HG02943 (cell line): ENCODE data around the gene RNF11.

Source experiments
- ATAC-seq: cut with Tn5 transposase; IDR thresholded peaks from one replicate; pipeline ENCODE4 v1.9.1; 2021; ENCODE audit warnings: mild to moderate bottlenecking, low read depth, moderate library complexity; ENCODE audit not compliant: unreplicated experiment

RNF11 gene

DNA sequence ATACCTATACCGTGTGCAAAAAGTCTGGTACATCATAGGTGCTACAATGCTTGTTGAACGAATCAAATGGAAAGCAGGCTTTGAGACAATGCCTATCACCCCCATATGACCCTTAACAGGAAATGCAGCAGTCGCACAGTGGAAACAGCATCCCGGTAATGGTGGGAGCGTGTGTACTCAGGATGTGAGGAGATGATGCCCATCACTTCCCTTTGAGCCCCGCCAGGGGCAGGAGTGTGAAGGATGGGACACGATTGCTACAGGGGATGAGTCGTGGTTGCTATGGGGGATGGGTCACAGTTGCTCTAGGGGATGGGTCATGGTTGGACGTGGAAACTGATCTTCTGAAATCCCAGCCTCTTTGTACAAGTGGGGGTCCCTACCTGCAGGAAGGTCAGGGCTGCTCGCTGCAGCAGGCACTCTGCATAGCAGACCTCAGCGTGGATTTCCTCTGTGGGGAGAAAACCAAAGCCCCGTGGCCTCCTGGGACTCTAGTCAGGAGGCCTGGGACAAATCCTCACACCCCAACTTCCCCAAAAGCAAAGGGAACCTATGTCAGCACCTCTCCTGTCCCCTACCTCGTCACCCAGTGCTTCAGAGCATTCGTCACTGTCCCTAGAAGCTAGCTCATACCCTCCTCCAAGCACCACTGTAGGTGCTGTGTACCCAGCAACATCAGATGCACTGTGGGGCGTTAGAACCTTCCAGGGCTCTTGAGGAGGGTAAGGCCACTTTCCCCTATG, 75.0 kb downstream of the RNF11 start:
- no peak for ATAC-seq

- no peak for ATAC-seq
Measured at GRCh38 chr1:51311826-51312225, 75.8 kb downstream of the RNF11 start.

- ATAC-seq = no peak
Measured at GRCh38 chr1:51312718-51313117, 76.6 kb downstream of the RNF11 start.

DNA sequence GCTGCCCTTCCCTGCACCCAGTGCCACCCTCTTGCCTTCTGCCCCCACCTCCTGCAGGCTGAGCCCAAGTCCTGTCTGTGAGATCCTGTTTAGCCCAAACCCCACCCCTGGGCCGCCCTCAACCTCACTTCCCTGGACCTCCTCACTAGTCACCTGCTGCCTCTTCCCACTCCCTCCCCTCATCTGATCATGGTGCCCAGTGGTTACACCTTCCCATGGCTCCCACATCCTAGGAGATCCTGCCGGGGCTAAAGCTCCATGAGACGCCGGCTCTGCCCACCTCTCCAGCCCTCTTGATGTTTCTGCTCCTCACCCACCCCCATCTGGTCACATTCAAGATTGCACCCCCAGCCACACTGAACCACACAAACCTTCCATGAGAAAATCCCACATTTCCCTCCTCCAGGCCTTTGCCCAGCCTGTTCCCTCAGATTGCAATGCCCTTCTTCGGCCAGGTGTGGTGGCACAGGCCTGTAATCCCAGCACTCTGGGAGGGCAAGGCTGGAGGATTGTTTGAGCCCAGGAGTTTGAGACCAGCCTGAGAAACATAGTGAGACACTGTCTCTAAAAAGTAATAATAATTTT, 77.3 kb downstream of the RNF11 start:
- ATAC-seq = no peak

DNA sequence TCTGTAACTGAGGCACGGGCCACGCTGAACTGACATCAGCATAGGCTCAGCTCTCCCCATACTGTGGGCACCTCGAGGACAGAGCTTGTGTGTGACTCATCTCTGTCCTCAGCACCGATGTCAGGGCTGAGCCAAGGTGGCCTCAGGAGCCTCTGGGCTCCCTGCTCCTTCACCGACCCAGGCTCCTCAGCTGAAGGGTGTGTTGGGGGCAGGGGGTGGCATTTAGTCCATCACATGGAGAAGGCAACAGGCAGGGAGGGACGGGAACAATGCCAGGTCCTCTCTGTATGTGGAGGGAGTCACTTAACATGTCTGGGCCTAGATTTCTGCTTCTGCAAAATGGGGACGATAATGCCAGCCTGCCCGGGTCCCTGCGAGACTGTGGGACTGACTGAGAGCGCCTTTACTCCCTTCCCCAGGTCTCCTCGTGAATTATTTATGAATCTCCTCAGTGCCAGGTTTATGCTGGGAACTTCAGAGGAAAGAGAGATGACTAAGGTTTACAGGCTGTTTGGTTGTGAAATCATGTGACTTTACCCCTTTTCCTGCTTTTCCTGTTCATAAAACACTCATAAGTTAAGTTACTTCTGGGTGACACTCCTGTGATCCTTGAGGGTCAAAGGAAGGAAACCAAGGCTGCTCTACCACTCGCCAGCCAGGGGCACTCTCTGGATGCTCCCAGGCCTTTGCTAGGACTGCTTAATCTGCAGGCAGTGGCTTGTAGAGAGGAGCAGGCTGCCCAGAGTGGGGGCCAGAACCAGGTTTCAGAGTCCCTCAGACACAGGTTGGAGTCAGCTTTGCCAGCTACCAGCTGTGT, 78.1 kb downstream of the RNF11 start:
- no peak for ATAC-seq

GRCh38 chr1:51314974-51315373, 78.9 kb downstream of the RNF11 start:
- no peak for ATAC-seq

DNA sequence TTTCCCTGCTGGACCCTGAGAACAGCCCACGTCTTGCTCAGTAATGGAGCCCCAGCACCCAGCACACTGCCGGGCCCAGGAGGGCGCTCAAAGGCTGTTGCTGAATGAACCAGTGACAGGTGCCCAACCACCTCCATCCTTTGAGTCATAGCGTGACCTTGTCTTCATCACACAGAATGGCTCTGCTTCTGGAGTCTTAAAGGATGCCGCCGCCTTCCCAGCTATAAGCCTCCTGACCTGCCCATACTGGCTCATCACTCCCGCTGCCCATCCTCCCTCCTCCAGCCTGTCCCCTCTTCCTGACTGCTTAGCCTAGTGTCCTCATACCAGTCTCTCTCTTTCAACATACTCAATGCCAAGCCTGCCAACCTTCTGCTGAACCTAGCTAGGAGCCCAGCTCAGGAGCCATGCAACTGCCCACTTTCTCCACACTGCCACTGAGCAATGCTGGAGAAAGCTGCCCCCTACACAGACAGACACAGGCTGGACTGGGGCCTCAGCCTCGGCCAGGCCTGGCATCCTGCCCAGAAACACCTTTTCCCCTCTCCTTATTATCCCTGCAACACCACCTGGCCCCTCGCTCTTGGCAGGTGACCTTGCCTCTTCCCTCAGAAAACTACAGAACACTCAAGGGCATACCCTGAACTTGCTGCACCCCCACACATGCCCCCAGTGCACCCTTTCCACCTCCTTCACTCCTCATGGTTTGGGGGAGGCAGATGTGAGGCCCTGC, 80.2 kb downstream of the RNF11 start:
- ATAC-seq = no peak

DNA sequence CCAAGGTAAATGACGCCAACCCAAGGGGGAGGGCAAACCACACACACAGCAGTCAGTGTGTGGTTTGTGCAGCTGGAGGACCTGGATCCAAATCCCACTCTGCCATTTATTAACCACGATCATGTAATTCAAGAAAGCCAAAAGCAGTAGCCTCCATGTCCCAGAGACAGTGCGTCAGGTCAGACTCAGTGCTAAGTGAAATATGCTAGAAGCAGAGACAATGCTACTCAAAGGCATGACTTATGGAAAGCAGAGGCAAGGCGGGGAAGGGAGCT, 80.7 kb downstream of the RNF11 start:
- no peak for ATAC-seq

- no peak for ATAC-seq
Measured at GRCh38 chr1:51317798-51318197, 81.7 kb downstream of the RNF11 start.

GRCh38 chr1:51320967-51321923, 85.2 kb downstream of the RNF11 start:
- ATAC-seq = no peak

GRCh38 chr1:51321924-51322280, 85.8 kb downstream of the RNF11 start:
- ATAC-seq = no peak

- ATAC-seq = no peak
Measured at GRCh38 chr1:51322417-51323101, 86.5 kb downstream of the RNF11 start.
